HS-5 (cell line): ENCODE data around the gene ITGB5.

Experiments
- DNase-seq: peaks from one replicate; pipeline ENCODE4 v3.0.0-alpha.2; 2012; ENCODE audit warnings: low read depth

The ITGB5 gene

DNA sequence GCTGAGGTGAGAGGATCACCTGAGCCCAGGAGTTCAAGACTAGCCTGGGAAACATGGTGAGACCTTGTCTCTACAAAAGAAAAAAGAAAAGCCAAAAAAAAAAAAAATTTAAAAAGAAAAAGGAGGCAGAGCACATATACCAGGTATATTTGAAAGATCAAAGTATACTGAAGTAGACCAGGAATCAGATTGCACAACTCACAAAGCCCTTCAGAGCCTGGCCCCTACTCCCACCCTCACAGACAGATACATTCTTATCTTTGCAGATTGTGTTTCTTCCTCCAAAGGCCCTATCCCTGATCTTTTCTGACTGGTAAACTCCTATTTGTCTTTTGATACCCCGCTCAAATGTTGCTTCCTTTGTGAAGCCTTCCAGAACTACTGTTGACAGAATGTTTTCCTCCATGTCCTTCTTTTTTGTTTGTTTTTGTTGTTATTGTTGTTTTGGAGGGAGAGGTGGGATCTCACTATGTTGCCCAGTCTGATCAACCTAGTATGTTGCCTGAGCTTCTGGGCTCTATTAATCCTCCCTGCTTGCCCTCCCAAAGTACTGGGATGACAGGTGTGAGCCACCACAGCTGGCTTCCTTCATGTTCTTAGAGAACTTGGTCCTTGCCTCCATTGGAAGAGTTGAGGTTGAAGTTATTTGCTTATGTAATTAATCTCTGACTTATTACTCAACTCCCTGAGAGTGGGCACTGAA, 9.8 kb upstream of the ITGB5 start:
- no peak for DNase-seq

DNA sequence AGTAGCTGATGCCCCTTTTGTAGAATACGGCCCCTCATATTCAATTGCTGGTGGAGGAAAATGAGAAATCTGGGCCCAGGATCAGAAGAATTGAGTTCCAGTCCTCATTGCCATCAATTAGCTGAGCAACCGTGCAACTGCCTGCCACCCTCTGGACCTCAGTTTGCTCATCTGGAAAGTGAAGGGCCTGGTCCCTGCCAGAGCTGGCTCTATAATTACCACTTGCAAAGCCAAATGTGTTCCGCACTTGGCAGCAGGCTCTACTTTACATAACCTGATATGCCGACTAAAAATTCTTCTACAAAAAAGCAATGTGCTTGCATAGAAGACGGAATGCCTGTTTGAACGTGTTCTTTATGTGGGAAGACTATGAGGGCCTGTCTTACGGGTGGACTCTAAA, 8.6 kb upstream of the ITGB5 start:
- no peak for DNase-seq

DNA sequence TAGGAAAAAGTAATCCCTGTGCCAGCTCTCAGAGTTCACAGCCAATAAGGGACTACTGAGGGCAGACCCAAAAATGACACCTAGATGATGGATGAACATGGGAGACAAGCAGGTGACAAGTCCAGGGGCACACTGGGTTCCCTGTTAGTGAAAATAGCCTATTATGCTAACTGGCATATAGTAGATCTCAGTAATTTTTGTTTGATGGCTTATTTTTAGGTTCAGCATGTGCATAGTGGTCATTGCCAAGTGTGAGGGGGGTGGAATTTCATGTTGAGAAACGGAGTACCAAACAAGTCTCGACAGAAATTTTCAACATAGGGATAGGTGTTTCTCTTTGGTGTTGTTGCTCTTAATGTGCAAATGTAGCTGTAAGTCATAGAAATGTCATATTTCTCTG, 6.4 kb upstream of the ITGB5 start:
- no peak for DNase-seq

DNA sequence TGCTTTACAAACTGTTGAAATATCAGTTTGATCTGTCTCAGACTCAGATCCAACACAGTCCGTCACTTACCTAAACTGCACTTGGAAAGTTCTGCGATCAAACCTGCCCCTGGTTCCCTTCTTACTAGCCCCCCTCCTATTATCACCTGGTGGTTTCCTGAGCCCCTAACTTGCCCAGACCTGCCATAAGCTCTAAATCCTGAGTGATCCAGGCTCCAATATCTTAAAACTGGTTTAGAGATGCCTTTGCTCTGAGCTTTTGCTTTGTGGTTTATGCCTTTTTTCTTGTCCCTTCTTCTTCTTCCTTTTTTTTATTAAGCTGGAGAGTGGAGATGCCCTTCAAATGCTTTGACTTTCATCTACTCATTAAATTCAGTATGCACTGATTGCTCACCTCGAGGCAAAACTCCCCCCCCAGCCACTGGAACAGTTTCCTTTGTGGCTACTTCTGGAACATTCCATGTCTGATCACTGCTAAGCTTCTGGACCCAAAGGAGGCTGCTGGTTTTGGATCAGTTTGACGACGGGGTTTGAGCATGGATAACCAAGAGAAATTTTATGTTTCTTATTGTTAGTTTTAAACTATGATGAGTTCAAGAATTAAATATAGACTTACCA, 3.5 kb upstream of the ITGB5 start:
- no peak for DNase-seq

DNA sequence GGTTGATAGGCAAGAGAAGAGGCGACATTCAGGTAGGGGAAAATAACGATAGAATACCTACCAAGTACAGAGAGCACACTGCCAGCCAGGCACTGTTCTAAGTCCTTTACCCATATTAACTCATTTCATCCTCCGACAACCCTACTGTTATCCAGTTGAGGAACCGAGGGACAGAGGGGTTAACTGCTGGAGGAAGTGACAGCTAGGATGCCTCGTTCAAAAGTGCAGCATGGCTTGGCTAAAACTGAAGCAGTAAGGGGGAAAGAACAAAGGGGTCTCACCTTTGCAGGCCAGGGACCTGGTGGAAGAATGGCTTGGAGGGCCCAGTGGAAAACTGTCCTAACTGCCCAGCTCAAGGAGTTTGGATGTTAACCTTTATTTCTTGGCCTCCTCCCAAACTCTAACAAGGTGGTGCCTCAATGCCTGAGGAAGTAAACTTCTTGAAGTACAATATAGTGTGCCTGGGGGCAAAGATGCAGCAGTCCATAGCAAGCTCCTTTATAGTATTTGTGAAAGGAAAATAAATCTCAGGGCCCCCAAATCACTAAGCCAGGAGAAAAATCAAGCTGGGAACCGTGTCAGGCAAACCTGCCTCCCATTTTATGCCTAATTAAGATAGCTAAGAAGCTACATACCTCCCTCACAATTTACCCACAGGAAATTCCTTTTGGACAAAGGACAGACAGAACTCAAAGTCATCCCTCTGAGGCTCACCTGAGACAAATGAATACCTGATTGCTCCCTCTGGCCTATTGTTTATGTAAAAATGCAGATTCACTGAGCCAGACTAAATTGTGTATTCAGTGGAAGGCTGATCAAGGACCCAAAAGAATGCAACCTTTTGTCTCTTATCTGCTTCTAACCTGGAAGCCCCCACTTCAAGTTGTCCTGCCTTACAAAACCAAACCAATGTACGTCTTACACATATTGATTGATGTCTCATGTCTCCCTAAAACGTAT, 1.6 kb upstream of the ITGB5 start:
- no peak for DNase-seq

DNA sequence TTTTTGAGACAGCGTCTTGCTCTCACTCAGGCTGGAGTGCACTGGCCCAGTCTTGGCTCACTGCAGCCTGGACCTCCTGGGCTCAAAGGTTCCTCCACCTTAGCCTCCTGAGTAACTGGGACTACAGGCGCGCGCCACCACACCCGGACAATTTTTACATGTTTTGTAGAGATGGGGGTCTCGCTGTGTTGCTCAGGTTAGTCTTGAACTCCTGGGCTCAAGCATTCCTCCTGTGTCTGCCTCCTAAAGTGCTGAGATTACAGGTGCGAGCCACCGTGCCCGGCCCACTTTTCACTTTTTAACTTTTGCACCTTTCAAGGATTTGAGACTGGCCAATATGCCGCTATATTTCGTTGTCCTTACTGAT, 750 bp upstream of the ITGB5 start:
- no peak for DNase-seq

DNA sequence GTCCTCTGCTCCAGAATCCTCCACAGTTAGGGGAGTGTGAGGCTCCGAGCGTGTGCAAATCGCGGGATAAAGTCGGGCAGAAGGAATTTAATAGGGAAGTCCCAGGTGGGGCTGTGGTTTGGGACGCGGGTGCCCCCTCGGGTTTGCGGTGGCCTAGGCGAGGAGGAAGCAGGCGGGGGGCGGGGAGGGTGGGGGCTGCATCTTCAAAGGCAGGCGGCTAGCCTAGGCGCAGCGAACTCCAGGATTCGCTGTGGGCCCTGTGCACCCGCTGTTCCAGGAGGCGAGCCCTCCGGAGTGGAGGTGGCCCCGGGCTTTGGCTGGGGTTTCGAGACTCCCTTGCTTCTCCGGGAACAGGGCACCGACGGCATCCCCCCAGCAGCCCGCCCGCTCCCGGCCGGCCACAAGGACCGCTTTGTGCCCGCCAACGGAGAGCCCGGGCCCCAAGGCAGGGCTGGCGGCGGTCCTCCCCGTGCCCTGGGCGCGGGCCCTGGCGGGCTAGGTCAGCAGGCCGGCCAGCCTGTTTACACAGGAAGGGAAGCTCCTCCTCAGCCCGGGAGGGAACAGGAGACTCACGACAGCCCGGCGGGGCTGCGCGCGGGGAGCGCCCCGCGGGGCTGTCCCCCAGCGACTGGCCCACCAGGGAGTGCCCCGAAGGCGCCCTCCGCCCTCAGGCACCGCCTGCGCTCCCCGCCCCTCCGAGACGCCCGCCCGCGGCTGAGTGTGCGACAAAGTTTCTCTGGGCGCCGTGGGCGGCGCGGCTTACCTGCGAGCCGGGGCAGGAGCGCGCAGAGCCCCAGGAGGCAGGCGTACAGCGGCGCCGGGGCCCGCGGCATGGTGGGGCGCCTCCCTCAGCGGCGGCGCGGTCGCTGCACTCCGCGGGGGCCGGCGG, 753 bp downstream of the ITGB5 start:
- no peak for DNase-seq

DNA sequence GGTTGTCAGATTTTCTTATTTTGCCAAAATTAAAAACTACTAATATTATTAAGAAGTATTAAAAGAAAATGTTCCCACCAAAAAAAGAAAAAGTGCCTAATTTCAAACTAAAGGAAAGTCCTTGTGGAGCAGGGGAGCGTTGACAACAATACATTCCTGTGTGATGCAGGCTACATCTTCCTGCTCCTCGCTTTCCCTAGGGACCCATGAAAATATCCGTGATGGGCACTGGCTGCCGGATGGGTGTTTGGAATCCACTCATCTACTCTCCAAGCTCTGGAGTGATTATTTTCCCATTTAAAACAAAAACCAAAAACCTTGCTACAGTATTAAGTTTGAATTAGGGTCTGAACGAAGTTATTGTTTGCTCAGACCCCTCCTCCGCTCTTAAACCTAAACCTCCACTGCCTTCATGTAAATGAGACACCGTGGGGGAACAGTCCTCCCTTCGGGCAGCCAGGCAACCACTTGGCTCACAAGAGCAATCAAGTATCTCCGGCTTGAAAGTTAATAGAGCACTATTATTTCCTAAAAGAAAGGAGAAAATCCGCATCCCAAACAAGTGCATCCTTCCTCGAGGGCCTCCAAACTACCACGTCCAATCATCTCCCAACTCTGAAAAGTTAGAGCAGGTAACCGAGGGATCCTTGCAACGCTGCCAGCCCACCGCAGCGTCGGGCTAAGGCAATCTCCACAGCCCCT, 1.5 kb downstream of the ITGB5 start:
- no peak for DNase-seq

DNA sequence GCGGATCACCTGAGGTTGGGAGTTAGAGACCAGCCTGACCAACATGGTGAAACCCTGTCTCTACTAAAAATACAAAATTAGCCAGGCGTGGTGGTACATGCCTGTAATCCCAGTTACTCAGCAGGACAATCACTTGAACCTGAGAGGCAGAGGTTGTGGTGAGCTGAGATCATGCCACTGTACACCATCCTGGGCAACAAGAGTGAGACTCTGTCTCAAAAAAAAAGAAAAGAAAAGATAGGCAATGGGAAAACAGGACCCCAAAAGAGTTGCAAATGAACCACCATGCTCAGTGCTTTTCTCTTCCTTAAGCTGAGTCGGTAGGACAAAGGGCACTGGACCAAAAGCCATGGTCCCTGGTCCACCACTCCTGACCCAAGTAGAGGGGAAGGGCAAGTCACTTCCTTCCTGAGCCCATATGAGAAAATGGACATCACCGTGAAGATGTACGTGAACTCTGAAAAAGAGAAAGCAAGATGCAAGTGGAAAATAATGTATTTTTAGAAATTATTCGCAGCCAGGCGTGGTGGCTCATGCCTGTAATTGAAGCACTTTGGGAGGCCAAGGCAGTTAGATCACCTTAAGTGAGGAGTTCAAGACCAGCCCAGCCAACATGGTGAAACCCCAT, 2.6 kb downstream of the ITGB5 start:
- DNase-seq: no peak

DNA sequence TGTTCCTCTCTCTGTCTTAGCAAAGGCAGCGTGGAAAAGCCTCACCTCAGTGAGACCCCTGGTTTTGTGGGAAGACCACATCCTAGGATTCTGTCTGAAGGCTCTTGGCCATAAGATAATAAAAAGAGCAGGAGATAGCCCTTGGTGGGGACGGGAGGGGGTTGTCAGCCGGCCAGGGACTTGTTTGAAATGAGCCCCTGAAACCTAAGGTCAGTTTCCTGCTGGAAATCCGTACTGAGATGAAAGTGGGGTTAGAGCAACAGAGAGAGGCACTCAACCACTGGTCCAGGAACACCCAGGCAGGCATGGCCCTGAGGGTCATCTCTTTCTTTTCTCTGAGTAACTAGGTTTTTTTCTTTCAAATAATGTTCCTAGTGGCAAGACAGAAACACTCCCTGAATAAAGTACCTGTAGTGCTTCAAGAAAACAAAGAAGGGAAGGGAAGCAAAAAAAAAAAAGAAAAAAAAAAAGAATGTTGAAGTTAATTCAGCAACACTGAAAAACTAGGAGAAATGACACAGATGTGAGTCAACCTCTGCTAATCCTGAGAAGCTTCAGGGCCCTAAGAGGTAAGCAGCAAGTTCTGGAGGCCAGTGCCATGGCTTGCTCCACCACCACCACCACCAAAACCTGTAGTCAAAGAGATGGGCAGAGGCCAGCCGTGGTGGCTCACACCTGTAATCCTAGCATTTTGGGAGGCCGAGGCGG, 3.2 kb downstream of the ITGB5 start:
- DNase-seq: no peak

DNA sequence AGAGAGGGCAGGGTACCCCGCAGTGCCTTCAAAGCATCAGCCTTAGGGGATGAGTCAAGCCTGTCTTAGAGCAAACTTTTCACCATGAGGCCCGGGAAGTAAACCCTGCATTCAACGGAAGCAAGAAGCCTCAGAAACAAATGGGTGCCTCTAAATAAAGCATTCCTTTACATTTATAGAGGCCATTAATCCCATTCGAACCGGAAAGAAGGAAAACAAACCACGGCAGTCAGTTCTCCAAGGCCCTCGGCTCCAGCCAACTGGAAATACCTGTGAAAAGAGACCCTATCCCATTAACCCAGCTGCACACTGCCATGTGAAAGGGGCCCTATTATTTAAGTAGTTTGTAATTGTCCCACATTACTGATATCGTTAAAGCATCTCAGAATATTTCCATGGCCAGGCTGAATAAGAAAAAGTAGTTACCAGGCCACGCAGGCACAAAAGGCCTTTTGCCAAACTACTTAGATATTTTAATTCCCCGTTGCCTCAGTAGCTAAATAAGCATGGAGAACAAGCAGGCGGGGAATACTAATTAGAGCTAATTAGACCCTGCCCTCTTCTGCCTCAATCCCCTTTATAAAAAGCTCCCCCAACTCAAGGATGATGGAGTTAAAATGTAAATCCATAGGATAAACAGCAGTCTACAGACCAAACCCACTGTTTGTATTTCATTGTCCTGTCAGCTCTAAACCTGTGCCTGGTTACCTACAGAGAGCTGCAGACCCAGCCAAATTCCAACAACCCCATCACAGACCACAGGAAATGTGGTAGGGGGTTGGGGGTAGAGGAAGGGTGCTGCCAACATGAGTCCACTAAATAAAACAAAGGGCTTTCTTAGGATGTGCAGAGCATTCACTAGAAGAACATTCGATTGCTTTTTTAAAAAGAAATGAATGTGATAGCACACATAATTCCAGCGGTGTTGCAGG, 4.1 kb downstream of the ITGB5 start:
- DNase-seq: no peak

DNA sequence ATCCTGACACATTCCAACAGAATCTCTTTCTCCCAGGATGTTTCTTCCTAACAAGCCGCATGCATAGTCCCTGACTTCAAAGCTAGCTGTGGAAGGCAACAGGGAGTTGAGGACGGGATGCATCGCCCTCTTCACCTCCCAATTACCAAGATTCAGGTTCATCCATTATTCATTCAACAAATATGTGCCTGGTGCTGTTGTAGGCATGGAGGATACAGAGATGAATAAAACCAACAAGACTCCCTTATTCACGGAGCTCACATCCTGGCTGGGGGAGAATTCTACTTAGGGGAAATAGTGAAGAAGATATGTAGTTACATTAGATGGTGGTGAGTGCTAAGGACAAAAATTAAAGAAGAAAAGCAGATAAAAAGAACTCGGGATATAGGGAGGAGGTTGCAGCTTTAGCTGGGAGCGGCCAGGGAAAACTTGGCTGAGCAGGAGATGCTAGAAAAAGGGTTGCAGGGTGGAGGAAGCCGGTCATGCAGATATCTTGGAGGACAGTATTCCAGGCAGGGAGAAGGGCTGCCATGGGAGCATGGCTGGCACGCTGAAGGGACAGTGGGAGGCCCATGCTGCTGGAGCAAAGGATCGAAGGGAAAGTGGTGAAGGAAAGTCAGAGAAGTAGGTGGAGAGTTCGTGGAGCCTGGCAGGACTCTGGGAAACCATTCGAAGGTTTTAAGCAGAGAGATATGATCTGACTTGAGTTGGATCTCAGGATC, 5.0 kb downstream of the ITGB5 start:
- DNase-seq: no peak

DNA sequence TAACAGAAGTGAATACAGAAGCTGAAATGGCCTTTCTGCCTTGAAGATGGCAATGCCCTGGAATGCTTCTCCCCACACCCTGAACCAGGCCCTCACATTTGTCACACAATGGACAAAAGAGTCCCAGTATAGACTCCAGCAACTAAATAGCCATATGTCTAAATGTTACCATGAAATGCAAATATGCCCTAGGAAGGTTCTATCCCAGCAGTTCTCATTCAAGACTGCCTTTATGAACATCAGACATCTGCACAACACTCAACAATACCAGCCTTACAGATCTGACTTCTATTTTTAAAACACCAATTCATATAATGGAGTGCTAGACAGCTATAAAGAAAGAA, 7.9 kb downstream of the ITGB5 start:
- no peak for DNase-seq

DNA sequence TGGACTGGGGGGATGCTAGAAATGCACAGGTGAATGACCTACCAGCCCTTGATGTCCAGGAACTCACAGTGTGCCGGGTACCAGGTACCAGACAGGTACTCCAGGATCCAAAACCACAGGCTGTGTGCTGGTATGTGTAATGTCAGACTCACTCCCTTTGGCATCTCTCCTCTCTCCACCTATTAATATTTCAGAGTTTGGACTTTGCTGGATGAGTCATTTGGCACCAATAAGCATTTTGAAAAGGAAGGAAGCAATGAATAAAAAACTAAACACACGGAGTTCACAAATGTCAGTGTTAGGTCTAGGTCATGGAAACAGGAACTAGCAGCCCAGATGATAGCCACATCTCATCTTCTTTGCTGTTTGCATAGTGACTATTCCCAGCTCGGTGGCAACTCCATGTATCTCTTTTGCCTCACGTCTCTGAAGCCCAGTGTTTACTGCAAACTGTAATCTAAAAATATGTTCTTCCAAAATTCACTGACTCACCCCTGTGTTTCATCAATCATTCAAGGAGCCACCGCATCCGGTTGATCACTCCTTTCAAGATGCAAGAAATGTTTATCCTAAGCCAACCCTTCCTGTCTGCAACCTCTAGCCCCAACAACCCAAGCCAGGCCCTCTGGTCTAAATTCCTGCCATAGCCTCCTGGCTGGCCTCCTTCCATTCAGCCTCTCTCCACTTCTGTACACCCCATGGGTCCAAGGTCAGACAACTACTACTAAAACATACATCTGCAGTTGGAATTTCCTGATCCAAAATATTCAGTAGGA, 8.4 kb downstream of the ITGB5 start:
- DNase-seq: peak; percentile 98

DNA sequence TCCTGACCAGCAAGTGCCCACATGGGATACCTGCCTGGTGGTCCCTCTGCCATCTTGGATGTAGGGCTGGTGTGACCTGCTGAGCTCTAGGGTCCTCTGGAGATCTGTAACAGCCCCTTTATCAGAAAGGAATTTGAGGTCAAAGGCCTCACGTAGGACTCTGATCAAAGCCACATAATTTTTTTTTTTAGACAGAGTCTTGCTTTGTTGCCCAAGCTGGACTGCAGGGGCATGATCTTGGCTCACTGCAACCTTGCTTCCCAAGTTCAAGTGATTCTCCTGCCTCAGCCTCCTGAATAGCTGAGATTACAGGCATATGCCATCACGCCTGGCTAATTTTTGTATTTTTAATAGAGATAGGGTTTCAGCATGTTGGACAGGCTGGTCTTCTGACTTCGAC, 9.5 kb downstream of the ITGB5 start:
- DNase-seq: no peak

DNA sequence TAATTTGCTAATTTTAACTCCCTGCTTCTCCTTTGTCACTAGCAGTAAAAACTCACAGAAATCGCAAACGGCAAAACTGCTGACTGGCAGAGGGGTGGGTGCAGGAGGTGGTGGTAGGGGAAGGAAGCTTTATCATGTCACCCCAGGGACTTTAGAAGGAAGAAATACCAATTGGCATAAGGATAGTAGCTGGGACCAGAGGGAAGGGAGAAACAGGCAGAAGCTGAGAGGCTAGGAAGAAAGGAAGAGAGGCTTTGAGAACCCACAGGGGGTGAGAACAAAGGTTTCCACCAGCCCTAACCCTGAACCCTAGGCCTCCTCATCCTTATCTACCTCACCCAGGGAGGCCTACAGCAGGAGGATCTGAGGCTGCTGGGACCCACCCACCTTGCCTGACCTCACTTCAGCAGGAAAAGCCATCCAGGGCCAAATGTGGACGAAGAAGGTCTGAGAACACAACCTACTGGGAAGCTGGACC, 10.7 kb downstream of the ITGB5 start:
- no peak for DNase-seq

DNA sequence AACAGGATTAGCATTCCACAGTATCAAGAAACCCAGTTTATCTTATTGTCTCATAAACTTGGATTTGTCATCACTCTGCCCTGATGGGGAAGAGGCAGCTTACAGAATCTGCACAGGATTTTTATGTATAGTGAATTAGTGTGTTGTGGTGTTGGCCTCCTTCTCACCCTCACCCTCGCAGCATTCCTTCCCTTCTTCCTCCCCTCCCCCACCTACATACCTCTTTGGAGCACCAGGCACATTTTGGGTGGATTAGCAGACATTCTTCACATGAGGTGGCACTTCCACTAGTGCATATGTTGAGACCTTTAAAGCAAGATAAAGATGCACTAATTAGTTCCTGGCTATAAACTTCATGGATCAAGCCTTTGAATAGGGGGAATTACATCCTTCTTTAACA, 13.9 kb downstream of the ITGB5 start:
- DNase-seq: no peak

DNA sequence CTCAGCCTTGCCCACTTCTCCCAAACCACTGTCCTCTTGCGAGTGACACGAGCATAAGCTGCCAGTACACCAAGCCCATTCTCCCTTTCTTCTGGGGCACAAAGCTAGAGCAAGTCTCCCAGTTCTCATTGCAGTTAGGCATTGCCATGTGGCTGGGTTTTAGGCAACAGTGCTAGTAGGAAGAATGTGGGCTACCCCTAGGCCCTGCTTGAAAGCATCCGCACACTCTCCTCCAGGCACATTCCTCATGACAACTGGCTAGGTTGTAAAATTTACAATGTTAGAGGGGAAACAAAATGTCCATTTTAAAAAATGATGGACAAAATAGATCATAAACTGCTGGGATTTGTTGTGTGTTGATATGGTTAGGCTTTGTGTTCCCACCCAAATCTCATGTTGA, 19.7 kb downstream of the ITGB5 start:
- DNase-seq: no peak
